Esophagus squamous epithelium (tissue), 5 donors: ENCODE results near the gene OR10V1. TPM values are rescaled to one million over a fixed set of nuclear protein-coding genes. Genes with fewer than 3 reads are reported as not detected.

Experiments
- DNase-seq: peaks from one replicate; lab custom pipeline; 2025; lab: John Stamatoyannopoulos, UW
- H3K27ac ChIP-seq, 4 donors: fragments of 200-600 bp; sonication (generic); one replicate each; pipeline ENCODE4 v1.5.1; 2016 to 2019; ENCODE audit warnings: mild to moderate bottlenecking in 1 of 4
- H3K27me3 ChIP-seq, 4 donors: fragments of 200-600 bp; sonication (generic); 1 replicate in 3 of 4; 2 replicates in 1 of 4; pipeline versions ENCODE4 v1.5.1 to v1.6.0; 2017 to 2021; ENCODE audit warnings: antibody characterized with exemption in 1 of 4
- H3K36me3 ChIP-seq, 3 donors: fragments of 200-600 bp; sonication (generic); one replicate each; pipeline ENCODE4 v1.5.1; 2016 to 2019
- H3K4me1 ChIP-seq, 3 donors: fragments of 200-600 bp; sonication (generic); one replicate each; pipeline ENCODE4 v1.5.1; 2017 to 2019
- H3K4me3 ChIP-seq, 4 donors: fragments of 200-600 bp; sonication (generic); 1 replicate in 3 of 4; 2 replicates in 1 of 4; pipeline ENCODE4 v1.5.1; 2016 to 2019; ENCODE audit warnings: mild to moderate bottlenecking in 2 of 4, moderate library complexity in 1 of 4
- H3K9me3 ChIP-seq, 3 donors: fragments of 200-600 bp; sonication (generic); one replicate each; pipeline ENCODE4 v1.5.1; 2016 to 2019
- POLR2A ChIP-seq, 4 donors: fragments of 450-650 bp; IDR thresholded peaks; one replicate each; pipeline ENCODE4 v1.6.1; 2017; ENCODE audit warnings: antibody characterized with exemption in 4 of 4, mild to moderate bottlenecking in 4 of 4, moderate library complexity in 3 of 4
- WGBS, 2 donors: methylation state at CpG; one replicate each; pipeline ENCODE4 v1.1.5; 2018; 5-methylcytosine and 5-hydroxymethylcytosine counted together
- intact Hi-C: fragments of 100-400 bp; cut with DNase I; formaldehyde crosslinking; loops from one replicate; pipeline ENCODE4 v1.15.0; 2022
- total RNA-seq, 4 donors: library from RNA; depleted of rRNA; stranded (reverse); fragments of >200 nt; gene quantifications; one replicate each; pipeline ENCODE4 v1.1.0, GENCODE V29; 2016
- TF ChIP-seq, protein P1 (sequence below), 6 experiments: fragments of 450-650 bp in 4 of 6; fragments of 200-600 bp in 2 of 6; sonication (generic) in 2 of 6; IDR thresholded peaks; one replicate each; pipeline ENCODE4 v1.5.1; 2016 to 2019; ENCODE audit warnings: antibody characterized with exemption in 6 of 6, mild to moderate bottlenecking in 4 of 6, moderate library complexity in 4 of 6
- donor health status: DM: yes; HTN: yes; CAD: no.

Gene OR10V1
- total RNA-seq, 4 donors from 2014 or later: not detected

DNA sequence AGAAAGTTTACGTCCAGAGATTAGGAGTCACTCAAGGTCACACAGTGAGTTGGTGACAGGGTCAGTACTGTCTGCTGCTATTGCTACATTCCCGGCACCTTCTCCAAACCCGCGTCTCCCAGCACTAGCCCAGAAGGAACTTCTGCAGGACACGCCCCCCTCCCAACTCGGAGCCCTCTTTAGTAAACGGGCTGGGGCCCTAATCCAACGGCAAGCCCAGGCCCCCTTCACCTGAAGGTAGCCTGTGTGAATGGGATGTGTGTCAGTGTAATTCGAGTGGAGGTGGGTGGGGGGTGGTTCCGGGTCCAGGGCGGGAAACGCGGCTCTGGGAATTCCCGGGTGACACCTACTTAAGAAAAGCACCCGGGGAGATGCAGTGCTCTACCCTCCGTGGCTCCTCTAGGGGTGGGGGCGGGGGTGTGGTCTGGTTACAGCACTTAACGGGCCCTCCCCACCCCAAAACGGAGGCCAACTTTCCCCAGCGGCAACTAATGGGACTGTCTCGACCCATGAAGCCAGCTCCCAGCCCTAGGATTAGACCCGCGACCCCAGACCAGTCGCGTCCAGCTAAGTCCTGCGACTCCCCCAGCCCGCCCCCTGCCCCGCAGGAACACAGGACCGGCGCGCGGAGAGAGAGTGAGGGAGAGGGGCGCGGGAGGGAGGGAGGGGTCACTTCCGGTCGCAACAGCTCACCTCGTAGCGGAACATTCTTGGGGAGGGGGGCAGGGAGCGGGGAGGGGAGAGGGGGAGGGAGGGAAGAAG, 45.3 kb downstream of the OR10V1 start:
- intact Hi-C loops: loop anchor here (5.0 kb wide), 1 partner anchor 56 kb away; no protein-coding TSS in a partner anchor
- Histone ChIP-seq H3K27me3 (no peaks in the 10 kb centered on the region), H3K4me1 (peaks cover 13 to 35% (median 22%) of the 10 kb centered on the region in 3 donors), H3K36me3 (peaks cover 4 to 35% (median 17%) of the 10 kb centered on the region in 3 donors), H3K9me3 (no peaks in the 10 kb centered on the region), H3K4me3 (peak overlapping the region; percentile 91 to 98 (median 94)), H3K27ac (peak overlapping the region; percentile 97 to 99 (median 98))
- 0 to 2% methylated on average over 9 to 10 of the region's 39 CpGs for WGBS, 2 donors
- no peak for TF ChIP-seq POLR2A (IDR thresholded peaks at IDR 0.05)
- TF ChIP-seq, protein P1, sequence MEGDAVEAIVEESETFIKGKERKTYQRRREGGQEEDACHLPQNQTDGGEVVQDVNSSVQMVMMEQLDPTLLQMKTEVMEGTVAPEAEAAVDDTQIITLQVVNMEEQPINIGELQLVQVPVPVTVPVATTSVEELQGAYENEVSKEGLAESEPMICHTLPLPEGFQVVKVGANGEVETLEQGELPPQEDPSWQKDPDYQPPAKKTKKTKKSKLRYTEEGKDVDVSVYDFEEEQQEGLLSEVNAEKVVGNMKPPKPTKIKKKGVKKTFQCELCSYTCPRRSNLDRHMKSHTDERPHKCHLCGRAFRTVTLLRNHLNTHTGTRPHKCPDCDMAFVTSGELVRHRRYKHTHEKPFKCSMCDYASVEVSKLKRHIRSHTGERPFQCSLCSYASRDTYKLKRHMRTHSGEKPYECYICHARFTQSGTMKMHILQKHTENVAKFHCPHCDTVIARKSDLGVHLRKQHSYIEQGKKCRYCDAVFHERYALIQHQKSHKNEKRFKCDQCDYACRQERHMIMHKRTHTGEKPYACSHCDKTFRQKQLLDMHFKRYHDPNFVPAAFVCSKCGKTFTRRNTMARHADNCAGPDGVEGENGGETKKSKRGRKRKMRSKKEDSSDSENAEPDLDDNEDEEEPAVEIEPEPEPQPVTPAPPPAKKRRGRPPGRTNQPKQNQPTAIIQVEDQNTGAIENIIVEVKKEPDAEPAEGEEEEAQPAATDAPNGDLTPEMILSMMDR (IDR thresholded peaks at IDR 0.05): peak in 3 of 6 experiments; percentile 22 to 39 (median 25)
- DNase-seq: peak; percentile 22

DNA sequence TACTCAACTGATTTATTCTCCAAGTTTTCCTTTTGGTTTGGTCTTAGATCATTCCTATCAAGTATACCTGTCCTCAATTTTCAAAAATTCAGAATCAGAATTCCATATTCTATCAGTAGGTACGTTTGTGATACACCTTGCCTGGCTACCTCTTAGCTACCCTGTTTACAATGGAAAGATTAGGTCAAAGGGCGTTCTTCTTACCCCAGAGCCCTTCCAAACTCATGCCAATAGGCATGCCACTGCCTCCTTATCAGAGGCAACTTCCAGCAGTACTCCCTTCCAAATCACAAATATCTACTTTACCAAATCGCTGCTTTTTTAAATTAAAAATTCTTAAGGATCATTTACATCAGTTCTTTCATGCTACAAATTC, 45.8 kb downstream of the OR10V1 start:
- Histone ChIP-seq H3K4me3 (peak overlapping the region; percentile 91 to 98 (median 94)), H3K27ac (peak overlapping the region; percentile 97 to 99 (median 98)), H3K4me1 (peaks cover 13 to 35% (median 22%) of the 10 kb centered on the region in 3 donors), H3K27me3 (no peaks in the 10 kb centered on the region), H3K36me3 (peaks cover 4 to 40% (median 17%) of the 10 kb centered on the region in 3 donors), H3K9me3 (no peaks in the 10 kb centered on the region)
- DNase-seq: no peak
- TF ChIP-seq POLR2A (IDR thresholded peaks at IDR 0.05): no peak
- TF ChIP-seq, protein P1 (IDR thresholded peaks at IDR 0.05): no peak
- 17 to 23% methylated on average over 3 of the region's 3 CpGs for WGBS, 2 donors
- intact Hi-C loops: loop anchor here (5.0 kb wide), 1 partner anchor 55 kb away; no protein-coding TSS in a partner anchor

DNA sequence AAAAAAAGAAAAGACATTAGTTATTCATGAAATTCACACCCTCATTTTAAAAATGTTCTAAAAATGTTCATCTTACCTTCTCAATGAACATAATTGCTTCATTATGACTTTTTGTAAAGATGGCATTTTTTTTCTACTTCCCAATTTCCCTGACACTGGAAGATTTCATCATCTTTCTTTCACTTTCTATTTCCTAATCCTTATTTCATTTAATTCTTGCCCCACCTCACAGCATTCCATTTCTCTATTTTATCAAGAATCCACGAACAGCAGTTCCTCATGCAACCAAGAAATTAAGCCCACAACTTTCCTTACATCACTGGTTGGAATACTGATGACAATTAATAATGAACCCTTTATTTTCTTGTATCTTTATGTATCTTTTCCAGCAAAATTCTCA, 46.7 kb downstream of the OR10V1 start:
- WGBS, 2 donors: 12 to 30% methylated on average over 1 of the region's 1 CpG

More for the DNA sequence above, 46.7 kb downstream of the OR10V1 start:
- TF ChIP-seq POLR2A (IDR thresholded peaks at IDR 0.05): no peak
- TF ChIP-seq, protein P1 (IDR thresholded peaks at IDR 0.05): no peak
- DNase-seq: no peak
- intact Hi-C loops: loop anchor here (5.0 kb wide), 1 partner anchor 55 kb away; no protein-coding TSS in a partner anchor
- Histone ChIP-seq H3K4me3 (no peak overlapping the region), H3K36me3 (peaks cover 4 to 49% (median 20%) of the 10 kb centered on the region in 3 donors), H3K27ac (peak overlapping the region in 2 of 4 donors; percentile 9 to 97), H3K27me3 (no peaks in the 10 kb centered on the region), H3K4me1 (peaks cover 13 to 42% (median 22%) of the 10 kb centered on the region in 3 donors), H3K9me3 (no peaks in the 10 kb centered on the region)

Other genes starting within 250 kb of the OR10V1 start
- gene OR4D10, start 240.5 kb downstream of the OR10V1 start, total RNA-seq: not detected
- not detected for gene OR4D11, start 210.3 kb downstream of the OR10V1 start, total RNA-seq
- gene OR4D9, start 202.3 kb downstream of the OR10V1 start, total RNA-seq: not detected
- 10 to 100 TPM; 19.4 to 28.8 (median 23.3) TPM for gene OSBP, start 98.1 kb downstream of the OR10V1 start, total RNA-seq
- gene PATL1, start 44.8 kb downstream of the OR10V1 start, total RNA-seq: 10 to 100 TPM; 11.2 to 17.9 (median 15.3) TPM
- gene STX3, start 41.5 kb upstream of the OR10V1 start, total RNA-seq: 10 to 100 TPM; 12.9 to 25.6 (median 19.3) TPM
- 10 to 100 TPM; 31.4 to 41.6 (median 40.3) TPM for gene MRPL16, start 96.9 kb upstream of the OR10V1 start, total RNA-seq
- gene CBLIF, start 131.7 kb upstream of the OR10V1 start, total RNA-seq: not detected
- gene TCN1, start 152.6 kb upstream of the OR10V1 start, total RNA-seq: 100 to 1,000 TPM in 1 of 4 donors, 10 to 100 TPM in 3; 10.3 to 108 (median 39.0) TPM
- gene OOSP3, start 164.9 kb upstream of the OR10V1 start, total RNA-seq: not detected
- not detected for gene OOSP1, start 224.6 kb upstream of the OR10V1 start, total RNA-seq